Loucy (cell line): Measurements from ENCODE around the gene TTC7B.

Experiments
- EZH2phosphoT487 ChIP-seq: fragments of 200-600 bp; IDR thresholded peaks from 2 replicates; pipeline ENCODE4 v1.6.1; 2018; ENCODE audit warnings: antibody characterized with exemption, mild to moderate bottlenecking, moderate library complexity, borderline replicate concordance
- TF ChIP-seq, protein P1 (sequence below): fragments of 200-600 bp; sonication (generic); conservative IDR thresholded peaks from 2 replicates; pipeline ENCODE4 v1.5.1; 2014; ENCODE audit warnings: mild to moderate bottlenecking, antibody characterized with exemption, low read length

- TF ChIP-seq, protein P1, sequence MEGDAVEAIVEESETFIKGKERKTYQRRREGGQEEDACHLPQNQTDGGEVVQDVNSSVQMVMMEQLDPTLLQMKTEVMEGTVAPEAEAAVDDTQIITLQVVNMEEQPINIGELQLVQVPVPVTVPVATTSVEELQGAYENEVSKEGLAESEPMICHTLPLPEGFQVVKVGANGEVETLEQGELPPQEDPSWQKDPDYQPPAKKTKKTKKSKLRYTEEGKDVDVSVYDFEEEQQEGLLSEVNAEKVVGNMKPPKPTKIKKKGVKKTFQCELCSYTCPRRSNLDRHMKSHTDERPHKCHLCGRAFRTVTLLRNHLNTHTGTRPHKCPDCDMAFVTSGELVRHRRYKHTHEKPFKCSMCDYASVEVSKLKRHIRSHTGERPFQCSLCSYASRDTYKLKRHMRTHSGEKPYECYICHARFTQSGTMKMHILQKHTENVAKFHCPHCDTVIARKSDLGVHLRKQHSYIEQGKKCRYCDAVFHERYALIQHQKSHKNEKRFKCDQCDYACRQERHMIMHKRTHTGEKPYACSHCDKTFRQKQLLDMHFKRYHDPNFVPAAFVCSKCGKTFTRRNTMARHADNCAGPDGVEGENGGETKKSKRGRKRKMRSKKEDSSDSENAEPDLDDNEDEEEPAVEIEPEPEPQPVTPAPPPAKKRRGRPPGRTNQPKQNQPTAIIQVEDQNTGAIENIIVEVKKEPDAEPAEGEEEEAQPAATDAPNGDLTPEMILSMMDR, result no peak
- TF ChIP-seq EZH2phosphoT487, result no peak
These were observed 272.4 kb downstream of the TTC7B start for GRCh38 chr14:90543876-90544275.
